Measurements from ENCODE around the gene TCF7L2.

Gene TCF7L2

GRCh38 chr10:113148901-113149300, 198.9 kb downstream of the TCF7L2 start:
- no peak for DNase-seq (ENCODE audit: low spot score)

DNA sequence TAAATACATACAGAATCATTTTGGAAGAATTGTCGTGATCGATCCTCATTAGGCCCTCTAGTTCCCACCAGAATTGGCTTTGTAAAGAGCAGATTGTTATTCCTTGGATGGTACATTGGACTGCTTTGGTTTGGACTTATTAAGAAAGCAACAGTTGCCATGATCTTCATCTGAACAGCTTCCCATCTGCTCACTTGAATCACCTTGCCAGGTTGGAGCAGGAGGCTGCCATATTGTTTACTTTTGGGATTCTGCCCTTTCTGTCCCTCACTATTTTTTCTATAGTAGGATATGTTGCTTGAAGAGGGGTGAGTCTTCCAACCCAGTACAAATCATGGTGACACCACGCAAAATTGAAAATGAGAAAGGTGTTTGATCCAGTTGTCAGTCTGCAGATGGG, 199.6 kb downstream of the TCF7L2 start:
- DNase-seq (ENCODE audit: low spot score) = no peak

DNA sequence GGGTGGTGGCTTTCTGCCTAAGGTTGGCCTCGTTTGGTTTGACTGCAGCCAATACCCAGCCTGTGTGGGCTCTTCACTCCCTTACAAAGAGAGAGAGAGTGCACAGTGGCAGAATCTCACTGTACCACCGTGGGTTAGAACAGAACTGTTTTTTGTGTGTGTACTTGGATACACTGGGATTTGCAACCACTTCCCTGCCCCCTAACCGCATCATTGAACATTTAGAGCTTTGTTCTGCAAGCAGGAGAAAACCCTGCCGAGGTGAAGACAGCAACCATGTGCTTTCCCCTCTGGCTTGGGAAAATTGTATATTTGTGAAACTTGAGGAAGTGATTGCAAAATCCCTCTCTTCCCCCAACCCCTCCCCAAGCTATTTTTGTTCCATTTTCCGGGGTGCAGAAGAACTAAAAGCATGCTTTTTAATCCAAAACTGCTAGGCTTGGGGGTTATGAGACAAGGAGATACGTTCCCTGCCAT, 201.2 kb downstream of the TCF7L2 start:
- DNase-seq (ENCODE audit: low spot score) = peak; percentile 43

DNA sequence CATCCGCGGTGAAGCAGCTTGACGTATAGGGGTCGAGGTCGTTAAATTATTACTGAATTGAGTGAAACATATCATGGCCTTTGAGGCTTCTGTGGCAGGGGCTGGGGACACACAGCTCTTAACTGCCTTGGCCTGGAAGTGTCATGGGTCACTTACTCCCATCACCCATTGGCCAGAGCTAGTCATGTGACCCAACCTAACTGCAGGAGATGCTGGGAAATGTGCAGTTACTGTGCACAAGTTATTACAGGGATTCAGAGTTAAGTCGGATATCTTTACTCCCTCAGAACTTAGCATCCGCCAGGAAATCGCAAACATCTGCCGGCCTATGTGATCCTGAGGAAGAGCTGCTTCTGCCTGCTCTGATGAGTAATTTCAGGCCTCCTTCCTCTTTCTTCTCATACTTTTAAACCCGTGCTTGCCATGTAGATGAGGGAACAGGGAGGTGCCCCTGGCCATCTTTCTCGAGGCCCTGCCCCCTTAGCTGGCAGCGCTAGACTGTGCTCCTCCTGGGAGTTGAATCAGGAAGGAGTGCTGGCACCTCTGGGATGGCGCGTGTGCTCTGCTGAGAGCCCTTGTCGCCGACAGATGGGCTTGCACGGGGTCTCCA, 203.6 kb downstream of the TCF7L2 start:
- no peak for DNase-seq (ENCODE audit: low spot score)

- DNase-seq (ENCODE audit: low spot score) = no peak
These were observed 207.4 kb downstream of the TCF7L2 start for GRCh38 chr10:113157441-113157840.

GRCh38 chr10:113158183-113158582, 208.1 kb downstream of the TCF7L2 start:
- DNase-seq (ENCODE audit: low spot score) = no peak

- no peak for DNase-seq (ENCODE audit: low spot score)
These were observed 209.5 kb downstream of the TCF7L2 start for GRCh38 chr10:113159563-113159962.

DNA sequence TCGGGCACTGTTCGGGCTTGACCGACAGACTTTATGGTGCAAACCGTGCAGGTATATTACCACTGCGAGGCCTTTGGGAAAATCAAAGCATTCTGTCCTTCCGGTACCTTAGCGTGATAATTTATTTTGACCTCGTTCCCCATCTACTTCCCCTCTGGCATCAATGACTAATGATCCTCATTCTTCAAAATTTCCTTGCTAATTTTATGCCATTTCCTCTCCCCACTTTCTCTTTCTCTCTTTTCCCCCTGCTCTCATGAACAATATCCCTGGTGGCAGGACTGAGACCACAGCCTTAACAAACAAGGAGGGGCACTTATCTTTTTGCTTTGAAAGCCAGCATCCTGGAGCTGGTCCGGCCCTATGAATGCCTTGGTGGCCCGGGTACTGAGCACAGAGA, 210.6 kb downstream of the TCF7L2 start:
- no peak for DNase-seq (ENCODE audit: low spot score)

GRCh38 chr10:113161066-113161465, 211.0 kb downstream of the TCF7L2 start:
- DNase-seq (ENCODE audit: low spot score) = no peak

GRCh38 chr10:113162960-113163359, 212.9 kb downstream of the TCF7L2 start:
- DNase-seq (ENCODE audit: low spot score) = no peak

DNA sequence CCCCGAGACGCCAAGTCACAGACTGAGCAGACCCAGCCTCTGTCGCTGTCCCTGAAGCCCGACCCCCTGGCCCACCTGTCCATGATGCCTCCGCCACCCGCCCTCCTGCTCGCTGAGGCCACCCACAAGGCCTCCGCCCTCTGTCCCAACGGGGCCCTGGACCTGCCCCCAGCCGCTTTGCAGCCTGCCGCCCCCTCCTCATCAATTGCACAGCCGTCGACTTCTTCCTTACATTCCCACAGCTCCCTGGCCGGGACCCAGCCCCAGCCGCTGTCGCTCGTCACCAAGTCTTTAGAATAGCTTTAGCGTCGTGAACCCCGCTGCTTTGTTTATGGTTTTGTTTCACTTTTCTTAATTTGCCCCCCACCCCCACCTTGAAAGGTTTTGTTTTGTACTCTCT, 215.6 kb downstream of the TCF7L2 start:
- DNase-seq (ENCODE audit: low spot score) = no peak

- DNase-seq (ENCODE audit: low spot score) = no peak
These were observed 217.7 kb downstream of the TCF7L2 start for GRCh38 chr10:113167702-113168101.

DNA sequence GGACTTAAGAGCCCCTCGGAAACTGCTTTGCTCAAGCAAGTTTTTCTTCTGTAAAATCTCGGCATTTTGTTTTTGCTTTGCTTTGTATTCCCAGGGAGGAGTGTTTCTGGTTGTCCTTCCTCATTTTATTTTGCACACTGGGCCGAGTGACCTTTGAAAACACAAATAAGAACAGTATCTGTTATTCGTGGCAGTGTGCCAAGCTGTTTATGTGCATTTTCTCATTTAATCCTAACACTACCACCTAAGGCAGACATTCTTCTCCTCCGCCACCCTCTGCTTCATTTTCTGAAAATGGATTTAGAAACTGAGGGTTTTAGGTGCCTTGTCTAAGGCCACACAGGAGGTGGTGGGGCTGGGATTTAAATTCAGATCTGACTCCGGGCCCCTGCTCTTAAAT, 218.5 kb downstream of the TCF7L2 start:
- DNase-seq (ENCODE audit: low spot score) = no peak

DNA sequence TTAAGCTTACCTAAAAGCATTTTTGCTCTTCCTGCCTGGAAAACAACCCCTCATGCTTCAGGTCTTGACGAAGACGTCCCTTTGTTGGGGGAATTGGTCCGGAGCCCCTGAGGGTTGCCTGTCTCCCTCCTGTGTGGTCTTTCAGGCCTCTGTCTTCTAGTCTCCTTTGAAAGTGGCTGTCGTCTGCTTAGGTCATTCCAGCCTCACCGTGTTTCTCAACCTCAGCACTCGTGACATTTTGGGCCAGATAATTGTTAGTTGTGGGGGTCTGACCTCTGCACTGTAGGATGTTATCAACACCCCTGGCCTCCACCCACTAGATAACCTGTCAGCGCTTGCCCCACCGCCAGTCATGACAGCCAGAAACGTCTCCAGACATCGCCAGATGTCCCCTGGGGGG, 219.1 kb downstream of the TCF7L2 start:
- DNase-seq (ENCODE audit: low spot score) = no peak

DNA sequence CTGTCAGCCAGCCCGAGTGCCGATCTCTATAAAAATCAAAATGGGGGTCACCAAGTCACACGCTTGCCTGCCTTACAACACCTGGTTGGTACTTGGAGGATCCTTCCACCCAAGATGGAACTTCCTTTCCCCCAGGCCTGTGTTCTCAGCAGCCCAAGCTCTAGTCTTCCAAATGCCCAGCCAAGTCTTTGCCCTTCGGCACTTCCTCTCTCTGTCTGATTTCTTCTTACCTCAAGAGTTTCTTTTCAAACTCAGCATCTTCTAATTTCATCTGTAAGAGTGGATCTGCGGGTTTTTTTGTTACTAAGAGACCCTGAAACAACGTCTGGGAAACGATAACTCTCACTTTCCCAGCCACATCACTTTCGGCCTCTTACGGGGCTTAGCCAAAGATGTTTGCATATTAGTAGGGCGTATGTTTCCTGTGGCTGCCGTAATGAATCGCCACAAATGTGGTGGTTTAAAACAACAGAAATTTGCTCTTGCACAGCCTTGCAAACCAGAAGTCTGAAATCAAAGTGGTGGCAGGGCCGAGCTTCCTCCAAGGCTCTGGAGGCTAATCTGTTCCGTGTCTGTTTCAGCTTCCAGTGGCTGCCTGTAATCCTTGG, 219.9 kb downstream of the TCF7L2 start:
- DNase-seq (ENCODE audit: low spot score) = no peak

- DNase-seq (ENCODE audit: low spot score) = no peak
These were observed 221.6 kb downstream of the TCF7L2 start for GRCh38 chr10:113171662-113172061.

GRCh38 chr10:113175176-113175575, 225.1 kb downstream of the TCF7L2 start:
- no peak for DNase-seq (ENCODE audit: low spot score)

- no peak for DNase-seq (ENCODE audit: low spot score)
These were observed 226.0 kb downstream of the TCF7L2 start for GRCh38 chr10:113175756-113176651.

DNA sequence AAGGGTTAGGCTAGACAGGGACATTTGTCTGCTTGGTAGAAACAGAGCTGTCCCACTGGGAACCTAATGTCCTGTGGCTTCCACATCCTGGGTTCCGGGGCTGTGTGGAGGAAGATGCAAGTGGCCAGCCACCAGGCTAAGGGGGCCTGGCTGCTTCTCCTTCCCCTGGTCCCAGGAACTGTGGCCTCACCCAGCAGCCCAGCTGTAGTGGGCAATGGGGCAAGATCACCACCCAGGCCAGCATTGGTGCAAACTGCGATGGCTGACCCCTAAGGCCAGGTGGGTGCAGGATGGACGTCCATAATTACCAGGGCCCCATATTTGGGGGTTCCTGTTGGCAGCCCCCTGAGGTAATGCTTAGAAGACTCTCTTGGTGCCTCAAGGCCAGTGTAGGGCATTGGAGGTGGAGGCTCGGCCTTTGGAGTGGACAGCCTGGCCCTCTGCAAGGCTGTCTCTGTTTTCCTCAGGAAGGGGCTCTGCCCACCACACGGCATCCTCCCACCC, 226.7 kb downstream of the TCF7L2 start:
- DNase-seq (ENCODE audit: low spot score) = no peak

- peak; percentile 49 for DNase-seq (ENCODE audit: low spot score)
These were observed 227.3 kb downstream of the TCF7L2 start for GRCh38 chr10:113177156-113177935.

- no peak for DNase-seq (ENCODE audit: low spot score)
These were observed 227.9 kb downstream of the TCF7L2 start for GRCh38 chr10:113177936-113178335.

- no peak for DNase-seq (ENCODE audit: low spot score)
These were observed 228.7 kb downstream of the TCF7L2 start for GRCh38 chr10:113178771-113179170.
